GM12878 (cell line): Measurements from ENCODE around the gene SAPCD2. TPM values are rescaled to one million over a fixed set of nuclear protein-coding genes. Genes with fewer than 3 reads are reported as not detected.
A peak's percentile ranks its signal among the peaks of the same experiment; 100 is the strongest.

ENCODE experiments used
- ATAC-seq: fragments of 200-7000 bp; cut with Tn5 transposase; 3 replicates; pipeline ENCODE4 v1.9.1; 2020; ENCODE audit warnings: mild to moderate bottlenecking, moderate library complexity
- BruUV-seq: library from RNA; stranded (reverse); fragments of 400-500 nt; replicated peaks from 2 replicates; lab custom pipeline; 2021; lab: Mats Ljungman, UMichigan
- CTCF ChIA-PET: fragments of 300-600 bp; sonication (Branson Sonifier 250); formaldehyde crosslinking; extraction: SDS; loops from one replicate; lab custom pipeline; 2021; ENCODE audit warnings: inconsistent platforms; lab: Yijun Ruan, JAX
- POLR2A ChIA-PET: fragments of 350-600 bp; formaldehyde crosslinking; extraction: SDS; loops from one replicate; lab custom pipeline; 2021; ENCODE audit warnings: inconsistent platforms; lab: Charles Lee
- RAD21 ChIA-PET: fragments of 300-600 bp; sonication (Branson Sonifier 250); formaldehyde crosslinking; loops from one replicate; lab custom pipeline; 2023; ENCODE audit warnings: antibody characterized with exemption; ENCODE audit not compliant: unreplicated experiment; lab: Charles Lee
- SMC1A ChIA-PET: fragments of 300-600 bp; sonication (Branson Sonifier 250); formaldehyde crosslinking; loops from one replicate; lab custom pipeline; 2023; ENCODE audit not compliant: unreplicated experiment, uncharacterized antibody; lab: Charles Lee
- DNase-seq: peaks from one replicate; pipeline ENCODE4 v3.0.0-alpha.2; 2011; ENCODE audit warnings: low read depth, low spot score
- FAIRE-seq: peaks from 3 replicates; lab custom pipeline; 2011; peaks lifted over from hg19 to GRCh38; lab: Jason Lieb, UNC
- H2AFZ ChIP-seq: 2 replicates; pipeline ENCODE4 v1.6.0; 2011; ENCODE audit warnings: low read depth, low read length, control low read depth; ENCODE audit not compliant: control insufficient read depth
- H3K27ac ChIP-seq: 2 replicates; pipeline ENCODE4 v1.5.1; 2011; ENCODE audit warnings: control low read depth; ENCODE audit not compliant: control insufficient read depth, insufficient read depth
- H3K27me3 ChIP-seq, 2 experiments: replicated peaks in 1 of 2; 2 replicates each; pipeline versions ENCODE4 v1.6.0 to v1.6.1; 2011; ENCODE audit warnings: low read length in 1 of 2; ENCODE audit not compliant: control insufficient read depth in 2 of 2, insufficient read depth in 2 of 2
- H3K36me3 ChIP-seq, 2 experiments: 2 replicates each; pipeline ENCODE4 v1.5.1; 2011; ENCODE audit warnings: low read length in 1 of 2; ENCODE audit not compliant: control insufficient read depth in 2 of 2, insufficient read depth in 2 of 2
- H3K4me1 ChIP-seq: 2 replicates; pipeline ENCODE4 v1.6.1; 2011; ENCODE audit warnings: mild to moderate bottlenecking, low read length, moderate library complexity, mixed read lengths; ENCODE audit not compliant: control insufficient read depth, insufficient read depth
- H3K4me2 ChIP-seq: 2 replicates; pipeline ENCODE4 v1.6.0; 2011; ENCODE audit warnings: control low read depth; ENCODE audit not compliant: control insufficient read depth, insufficient read depth
- H3K4me3 ChIP-seq: fragments of 200-600 bp; sonication (generic); 2 replicates; pipeline ENCODE4 v1.5.1; 2016
- H3K79me2 ChIP-seq: 2 replicates; pipeline ENCODE4 v1.6.0; 2011; ENCODE audit warnings: low read length; ENCODE audit not compliant: control insufficient read depth, insufficient read depth
- H3K9ac ChIP-seq: 2 replicates; pipeline ENCODE4 v1.8.0; 2011; ENCODE audit warnings: low read length, control low read depth, mixed read lengths; ENCODE audit not compliant: control insufficient read depth, insufficient read depth
- H3K9me3 ChIP-seq: replicated peaks from 3 replicates; pipeline ENCODE4 v1.5.1; 2011; ENCODE audit warnings: mild to moderate bottlenecking, low read length; ENCODE audit not compliant: control insufficient read depth, insufficient read depth
- H4K20me1 ChIP-seq: 2 replicates; pipeline ENCODE4 v1.6.0; 2011; ENCODE audit not compliant: control insufficient read depth, insufficient read depth
- BCL11A ChIP-seq: IDR thresholded peaks from 2 replicates; pipeline ENCODE4 v1.6.1; 2011; ENCODE audit warnings: low read depth, low read length
- CHD2 ChIP-seq: IDR thresholded peaks from 2 replicates; pipeline ENCODE4 v1.6.1; 2011; ENCODE audit warnings: low read depth, low read length, improper control_type of control experiment, borderline replicate concordance
- EZH2 ChIP-seq: IDR thresholded peaks from 2 replicates; pipeline ENCODE4 v1.6.1; 2012; ENCODE audit warnings: low read depth, mild to moderate bottlenecking, control low read depth, inconsistent platforms, low read length, borderline replicate concordance; ENCODE audit not compliant: control insufficient read depth
- LARP7 ChIP-seq: fragments of 450-650 bp; IDR thresholded peaks from 2 replicates; pipeline ENCODE4 v1.6.1; 2017; ENCODE audit warnings: mild to moderate bottlenecking
- POLR2A ChIP-seq: IDR thresholded peaks from 2 replicates; pipeline ENCODE4 v1.6.1; 2011; ENCODE audit warnings: low read depth, mild to moderate bottlenecking, low read length
- POLR2AphosphoS5 ChIP-seq: IDR thresholded peaks from 2 replicates; pipeline ENCODE4 v1.6.1; 2011; ENCODE audit warnings: mild to moderate bottlenecking, low read length, inconsistent platforms
- SREBF2 ChIP-seq: IDR thresholded peaks from 2 replicates; pipeline ENCODE4 v1.6.1; 2012; ENCODE audit warnings: mild to moderate bottlenecking, low read length
- STAT3 ChIP-seq: IDR thresholded peaks from 2 replicates; pipeline ENCODE4 v1.6.1; 2011; ENCODE audit warnings: low read depth, low read length, improper control_type of control experiment
- WGBS: methylation state at CpG from one replicate; pipeline ENCODE4 v1.1.6; 2016; ENCODE audit warnings: low lambda C conversion rate; ENCODE audit not compliant: insufficient replicate concordance, insufficient coverage; ENCODE audit errors: missing lambda C conversion rate; 5-methylcytosine and 5-hydroxymethylcytosine counted together
- in situ Hi-C: fragments of 300-500 bp; cut with MboI; formaldehyde crosslinking; loops from 9 replicates; pipeline ENCODE4 v1.14.3; 2018; ENCODE audit warnings: mixed read lengths
- intact Hi-C: fragments of 100-400 bp; cut with micrococcal nuclease; formaldehyde crosslinking; loops from one replicate; pipeline ENCODE4 v1.14.2; 2022; ENCODE audit not compliant: unreplicated experiment
- polyA plus RNA-seq, 11 experiments: library from polyadenylated mRNA; depleted of rRNA in 4 of 11; unstranded in 6 of 11; stranded (reverse) in 5 of 11; fragments of >200 nt; fragmentation: Nextera tagmentation in 4 of 11; fragmentation: Illumina TruSeq in 1 of 11; extraction: Ambion mirVana in 4 of 11; extraction: Trizol in 1 of 11; gene quantifications; 1 replicate in 1 of 11; 2 replicates in 10 of 11; pipeline versions ENCODE4 v1.2.1 to v1.2.3, GENCODE V29; 2011 to 2016; ENCODE audit warnings: inconsistent platforms in 2 of 11, missing spikeins in 2 of 11, low read depth in 1 of 11
- total RNA-seq, 4 experiments: library from RNA; depleted of rRNA in 3 of 4; stranded (reverse); fragments of >200 nt in 3 of 4; fragmentation: Illumina TruSeq in 1 of 4; extraction: Trizol in 1 of 4; gene quantifications; 2 replicates each; pipeline versions ENCODE4 v1.2.1 to v1.2.3, GENCODE V29; 2013 to 2021
- TF ChIP-seq, protein P1 (sequence below): fragments of 450-650 bp; formaldehyde crosslinking; IDR thresholded peaks from 2 replicates; pipeline ENCODE4 v1.5.0; 2022; ENCODE audit warnings: mild to moderate bottlenecking, missing genetic modification characterization

Gene SAPCD2
- total and polyA plus RNA-seq, 10 of the 15 experiments (the other 5 are each of a cell fraction or from before 2014, with no cell fraction given), result 1.6 to 35.2 (median 7.2) TPM

DNA sequence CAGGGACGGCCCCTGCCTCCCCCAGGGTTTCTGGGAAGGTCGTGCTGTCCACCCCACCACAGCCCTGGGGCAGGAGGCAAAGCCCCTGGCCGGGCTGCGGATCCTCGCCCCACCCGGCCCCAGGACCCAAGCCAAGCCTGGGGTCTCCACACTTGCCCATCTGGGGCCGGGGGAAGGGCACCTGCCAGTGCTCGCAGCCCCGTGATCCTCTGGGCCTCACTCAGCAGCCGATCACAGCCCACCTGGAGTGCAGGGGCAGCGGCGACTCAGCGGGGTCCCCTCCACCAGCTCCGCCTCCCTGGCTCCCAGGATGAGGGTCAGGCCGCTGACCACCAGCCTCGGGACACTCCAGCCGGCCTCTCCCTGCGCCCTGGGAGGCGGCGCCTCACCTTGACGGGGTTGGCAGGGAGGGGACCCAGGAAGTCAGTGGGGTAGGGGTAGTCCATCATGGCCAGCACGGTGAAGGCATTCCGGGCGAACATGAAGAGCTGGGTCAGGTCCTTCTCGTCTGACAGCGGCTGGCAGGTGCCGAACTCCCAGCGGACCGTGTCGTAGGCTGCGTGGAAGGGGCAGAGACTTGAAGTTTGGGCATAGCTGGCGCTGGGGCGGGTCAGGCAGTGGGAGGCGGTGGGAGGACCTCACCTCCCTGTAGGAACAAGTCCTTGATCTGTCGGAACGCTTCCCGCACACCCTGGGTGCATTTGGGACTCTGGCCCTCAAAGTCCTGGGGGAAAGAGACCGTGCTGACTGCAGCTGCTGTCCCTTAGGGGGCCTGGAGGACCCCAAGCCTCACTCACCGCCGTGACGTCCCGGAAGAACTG is 42.4 kb upstream of the SAPCD2 start:
- no peak for FAIRE-seq
- H3K36me3 ChIP-seq, result peaks cover 7 to 31% of the 10 kb centered on the region in 2 experiments
- H3K4me1 ChIP-seq, result peaks cover 3% of the 10 kb centered on the region; the same call in 1 of the 2 replicates
- H3K27ac ChIP-seq, result no peak overlapping the region
- in situ Hi-C loops, result no loop called here
- no peak for DNase-seq
- H2AFZ ChIP-seq, result no peak overlapping the region
- TF ChIP-seq STAT3 (no peak), LARP7 (no peak), EZH2 (no peak), POLR2A (0 out of 2 replicates have a peak, but pooled peaks have one; percentile 12), POLR2AphosphoS5 (no peak), CHD2 (no peak), SREBF2 (no peak), BCL11A (no peak)
- TF ChIP-seq, protein P1, sequence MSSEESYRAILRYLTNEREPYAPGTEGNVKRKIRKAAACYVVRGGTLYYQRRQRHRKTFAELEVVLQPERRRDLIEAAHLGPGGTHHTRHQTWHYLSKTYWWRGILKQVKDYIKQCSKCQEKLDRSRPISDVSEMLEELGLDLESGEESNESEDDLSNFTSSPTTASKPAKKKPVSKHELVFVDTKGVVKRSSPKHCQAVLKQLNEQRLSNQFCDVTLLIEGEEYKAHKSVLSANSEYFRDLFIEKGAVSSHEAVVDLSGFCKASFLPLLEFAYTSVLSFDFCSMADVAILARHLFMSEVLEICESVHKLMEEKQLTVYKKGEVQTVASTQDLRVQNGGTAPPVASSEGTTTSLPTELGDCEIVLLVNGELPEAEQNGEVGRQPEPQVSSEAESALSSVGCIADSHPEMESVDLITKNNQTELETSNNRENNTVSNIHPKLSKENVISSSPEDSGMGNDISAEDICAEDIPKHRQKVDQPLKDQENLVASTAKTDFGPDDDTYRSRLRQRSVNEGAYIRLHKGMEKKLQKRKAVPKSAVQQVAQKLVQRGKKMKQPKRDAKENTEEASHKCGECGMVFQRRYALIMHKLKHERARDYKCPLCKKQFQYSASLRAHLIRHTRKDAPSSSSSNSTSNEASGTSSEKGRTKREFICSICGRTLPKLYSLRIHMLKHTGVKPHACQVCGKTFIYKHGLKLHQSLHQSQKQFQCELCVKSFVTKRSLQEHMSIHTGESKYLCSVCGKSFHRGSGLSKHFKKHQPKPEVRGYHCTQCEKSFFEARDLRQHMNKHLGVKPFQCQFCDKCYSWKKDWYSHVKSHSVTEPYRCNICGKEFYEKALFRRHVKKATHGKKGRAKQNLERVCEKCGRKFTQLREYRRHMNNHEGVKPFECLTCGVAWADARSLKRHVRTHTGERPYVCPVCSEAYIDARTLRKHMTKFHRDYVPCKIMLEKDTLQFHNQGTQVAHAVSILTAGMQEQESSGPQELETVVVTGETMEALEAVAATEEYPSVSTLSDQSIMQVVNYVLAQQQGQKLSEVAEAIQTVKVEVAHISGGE, result no peak
- TF ChIP-seq, all 136 proteins: peak for 1
- no peaks in the 10 kb centered on the region for H3K9me3 ChIP-seq
- POLR2A ChIA-PET, result interaction anchor here (0.7 kb wide), 1 partner anchor 41 kb away, joined by 4 read pairs; no protein-coding TSS in a partner anchor
- SMC1A ChIA-PET, result no interaction called here
- CTCF ChIA-PET, result no interaction called here
- H4K20me1 ChIP-seq, result no peaks in the 10 kb centered on the region
- RAD21 ChIA-PET, result no interaction called here
- intact Hi-C loops, result no loop called here
- H3K4me3 ChIP-seq, result peak overlapping the region; percentile 70; the same call in 1 of the 2 replicates
- peak overlapping the region; percentile 4; the same call in 1 of the 2 replicates for H3K4me2 ChIP-seq
- peaks cover 2% of the 10 kb centered on the region for H3K79me2 ChIP-seq
- BruUV-seq, result no TSS peak
- H3K27me3 ChIP-seq, result no peaks in the 10 kb centered on the region
- no peak for ATAC-seq
- WGBS, result 97% methylated on average over 38 of the region's 42 CpGs
- no peak overlapping the region for H3K9ac ChIP-seq
